Loucy (cell line): Measurements from ENCODE around the gene ZBTB16.

ENCODE experiments used
- H2AFZ ChIP-seq: fragments of 200-600 bp; sonication (generic); 2 replicates; pipeline ENCODE4 v1.6.0; 2016; ENCODE audit warnings: antibody characterized with exemption, mild to moderate bottlenecking, low read length, moderate library complexity
- H3F3A ChIP-seq: fragments of 200-600 bp; 2 replicates; pipeline ENCODE4 v1.6.0; 2016; ENCODE audit warnings: antibody characterized with exemption, low read depth, mild to moderate bottlenecking
- H3K27me3 ChIP-seq: fragments of 200-600 bp; sonication (generic); 2 replicates; pipeline ENCODE4 v1.6.1; 2014; ENCODE audit warnings: low read length, mild to moderate bottlenecking; ENCODE audit not compliant: insufficient read depth, poor library complexity, severe bottlenecking
- H3K36me3 ChIP-seq: fragments of 200-600 bp; sonication (generic); 2 replicates; pipeline ENCODE4 v1.6.1; 2016; ENCODE audit warnings: low read length; ENCODE audit not compliant: insufficient read depth
- H3K4me1 ChIP-seq: fragments of 200-600 bp; sonication (generic); 2 replicates; pipeline ENCODE4 v1.5.1; 2014; ENCODE audit warnings: low read length, mild to moderate bottlenecking; ENCODE audit not compliant: insufficient read depth, poor library complexity, severe bottlenecking
- H3K4me2 ChIP-seq: fragments of 200-600 bp; sonication (generic); 2 replicates; pipeline ENCODE4 v1.6.0; 2014; ENCODE audit warnings: antibody characterized with exemption, low read length, low read depth, mild to moderate bottlenecking; ENCODE audit not compliant: poor library complexity, severe bottlenecking
- H3K4me3 ChIP-seq: fragments of 200-600 bp; sonication (generic); 2 replicates; pipeline ENCODE4 v1.5.1; 2014; ENCODE audit warnings: low read length, mild to moderate bottlenecking, mixed read lengths; ENCODE audit not compliant: poor library complexity, severe bottlenecking
- H3K79me2 ChIP-seq: fragments of 200-600 bp; sonication (generic); 2 replicates; pipeline ENCODE4 v1.6.1; 2014; ENCODE audit warnings: low read length; ENCODE audit not compliant: insufficient read depth
- H3K9ac ChIP-seq: fragments of 200-600 bp; sonication (generic); 2 replicates; pipeline ENCODE4 v1.6.0; 2014; ENCODE audit warnings: mild to moderate bottlenecking, low read depth, low read length, moderate library complexity; ENCODE audit not compliant: poor library complexity, severe bottlenecking
- H3K9me2 ChIP-seq: fragments of 200-600 bp; sonication (generic); replicated peaks from 2 replicates; pipeline ENCODE4 v1.6.1; 2016; ENCODE audit warnings: low read depth, low read length, mixed read lengths
- H3K9me3 ChIP-seq: fragments of 200-600 bp; sonication (generic); 2 replicates; pipeline ENCODE4 v1.6.1; 2014; ENCODE audit warnings: mild to moderate bottlenecking, antibody characterized with exemption, low read length, low read depth; ENCODE audit not compliant: insufficient read depth
- H4K20me1 ChIP-seq: fragments of 200-600 bp; sonication (generic); 2 replicates; pipeline ENCODE4 v1.6.0; 2014; ENCODE audit warnings: antibody characterized with exemption, low read length, mild to moderate bottlenecking; ENCODE audit not compliant: insufficient read depth, poor library complexity, severe bottlenecking
- CTCF ChIP-seq: fragments of 200-600 bp; sonication (generic); conservative IDR thresholded peaks from 2 replicates; pipeline ENCODE4 v1.5.1; 2014; ENCODE audit warnings: mild to moderate bottlenecking, antibody characterized with exemption, low read length
- EZH2phosphoT487 ChIP-seq: fragments of 200-600 bp; IDR thresholded peaks from 2 replicates; pipeline ENCODE4 v1.6.1; 2018; ENCODE audit warnings: antibody characterized with exemption, mild to moderate bottlenecking, moderate library complexity, borderline replicate concordance

ZBTB16 gene

GRCh38 chr11:114260077-114260476, 200.6 kb downstream of the ZBTB16 start:
- no peaks in the 10 kb centered on the region for H3K27me3 ChIP-seq
- no peak overlapping the region for H2AFZ ChIP-seq
- H3K9me2 ChIP-seq, result no peaks in the 10 kb centered on the region
- H3K4me1 ChIP-seq, result peaks cover 24% of the 10 kb centered on the region
- H3K36me3 ChIP-seq, result no peaks in the 10 kb centered on the region
- H3K9me3 ChIP-seq, result no peaks in the 10 kb centered on the region
- H3K79me2 ChIP-seq, result no peaks in the 10 kb centered on the region
- H3K4me3 ChIP-seq, result no peak overlapping the region
- no peak overlapping the region for H3K4me2 ChIP-seq
- no peaks in the 10 kb centered on the region for H3F3A ChIP-seq
- TF ChIP-seq CTCF (no peak), EZH2phosphoT487 (no peak)
- H4K20me1 ChIP-seq, result no peaks in the 10 kb centered on the region
- H3K9ac ChIP-seq, result no peak overlapping the region

- no peak overlapping the region for H3K4me3 ChIP-seq
- H3K4me2 ChIP-seq, result no peak overlapping the region
- H2AFZ ChIP-seq, result no peak overlapping the region
- H3K9me2 ChIP-seq, result no peaks in the 10 kb centered on the region
- no peaks in the 10 kb centered on the region for H3K27me3 ChIP-seq
- no peaks in the 10 kb centered on the region for H3K36me3 ChIP-seq
- H3K4me1 ChIP-seq, result peaks cover 24% of the 10 kb centered on the region
- no peak overlapping the region for H3K9ac ChIP-seq
- TF ChIP-seq CTCF, result no peak
- TF ChIP-seq EZH2phosphoT487, result no peak
- H3F3A ChIP-seq, result no peaks in the 10 kb centered on the region
- H4K20me1 ChIP-seq, result no peaks in the 10 kb centered on the region
- H3K79me2 ChIP-seq, result no peaks in the 10 kb centered on the region
- H3K9me3 ChIP-seq, result no peaks in the 10 kb centered on the region
Measured at GRCh38 chr11:114260483-114260882, 201.0 kb downstream of the ZBTB16 start.

GRCh38 chr11:114261791-114262190, 202.3 kb downstream of the ZBTB16 start:
- no peaks in the 10 kb centered on the region for H3K9me3 ChIP-seq
- H3K9me2 ChIP-seq, result no peaks in the 10 kb centered on the region
- H3K4me1 ChIP-seq, result peaks cover 24% of the 10 kb centered on the region
- H3K9ac ChIP-seq, result no peak overlapping the region
- H3K4me3 ChIP-seq, result no peak overlapping the region
- no peak overlapping the region for H3K4me2 ChIP-seq
- no peaks in the 10 kb centered on the region for H3K36me3 ChIP-seq
- no peak overlapping the region for H2AFZ ChIP-seq
- no peaks in the 10 kb centered on the region for H4K20me1 ChIP-seq
- H3K27me3 ChIP-seq, result no peaks in the 10 kb centered on the region
- no peaks in the 10 kb centered on the region for H3K79me2 ChIP-seq
- H3F3A ChIP-seq, result no peaks in the 10 kb centered on the region
- TF ChIP-seq EZH2phosphoT487 (no peak), CTCF (no peak)
